H9 (cell line): ENCODE results near the gene SSTR5. TPM values are rescaled to one million over a fixed set of nuclear protein-coding genes. Genes with fewer than 3 reads are reported as not detected.

ENCODE experiments used
- DNase-seq: peaks from one replicate; pipeline ENCODE4 v3.0.0-alpha.2; 2017
- H2AFZ ChIP-seq: one replicate; pipeline ENCODE4 v1.6.1; 2013; ENCODE audit warnings: mild to moderate bottlenecking, low read length, control low read depth, moderate library complexity
- H2AK5ac ChIP-seq: 2 replicates; pipeline ENCODE4 v1.6.1; 2013; ENCODE audit warnings: low read length, control low read depth, mixed read lengths; ENCODE audit not compliant: insufficient read length
- H2BK120ac ChIP-seq: one replicate; pipeline ENCODE4 v1.6.1; 2013; ENCODE audit warnings: low read depth, mild to moderate bottlenecking, low read length, control low read depth, inconsistent platforms; ENCODE audit not compliant: poor library complexity, severe bottlenecking
- H2BK12ac ChIP-seq: 2 replicates; pipeline ENCODE4 v1.6.1; 2013; ENCODE audit warnings: low read length, control low read depth, mixed read lengths, low read depth; ENCODE audit not compliant: insufficient read length
- H2BK15ac ChIP-seq: 2 replicates; pipeline ENCODE4 v1.6.1; 2013; ENCODE audit warnings: low read depth, low read length, control low read depth
- H2BK20ac ChIP-seq: one replicate; pipeline ENCODE4 v1.6.1; 2013; ENCODE audit warnings: low read depth, mild to moderate bottlenecking, low read length, control low read depth, inconsistent platforms; ENCODE audit not compliant: poor library complexity, severe bottlenecking
- H2BK5ac ChIP-seq: 2 replicates; pipeline ENCODE4 v1.6.1; 2013; ENCODE audit warnings: low read length, control low read depth, mixed read lengths; ENCODE audit not compliant: insufficient read length
- H3K14ac ChIP-seq: 2 replicates; pipeline ENCODE4 v1.6.1; 2013; ENCODE audit warnings: low read length, control low read depth; ENCODE audit not compliant: insufficient read depth
- H3K18ac ChIP-seq: 2 replicates; pipeline ENCODE4 v1.6.1; 2013; ENCODE audit warnings: low read depth, mild to moderate bottlenecking, mixed read lengths, low read length, control low read depth; ENCODE audit not compliant: insufficient read length
- H3K23ac ChIP-seq: 2 replicates; pipeline ENCODE4 v1.6.1; 2013; ENCODE audit warnings: low read length, control low read depth, mixed read lengths, low read depth; ENCODE audit not compliant: insufficient read length
- H3K23me2 ChIP-seq: 2 replicates; pipeline ENCODE4 v1.6.1; 2013; ENCODE audit warnings: low read depth, mild to moderate bottlenecking, mixed read lengths, low read length, control low read depth; ENCODE audit not compliant: insufficient read length, poor library complexity, severe bottlenecking
- H3K27ac ChIP-seq: 2 replicates; pipeline ENCODE4 v1.5.1; 2013; ENCODE audit warnings: low read length, control low read depth, mixed read lengths, low read depth; ENCODE audit not compliant: insufficient read length
- H3K27me3 ChIP-seq: 2 replicates; pipeline ENCODE4 v1.6.1; 2013; ENCODE audit warnings: low read length, control low read depth, inconsistent platforms; ENCODE audit not compliant: insufficient read depth
- H3K4ac ChIP-seq: 2 replicates; pipeline ENCODE4 v1.6.1; 2013; ENCODE audit warnings: low read depth, mild to moderate bottlenecking, control low read depth, inconsistent platforms, low read length, moderate library complexity
- H3K4me1 ChIP-seq: 2 replicates; pipeline ENCODE4 v1.6.1; 2013; ENCODE audit warnings: low read length, control low read depth, inconsistent platforms; ENCODE audit not compliant: insufficient read depth
- H3K4me2 ChIP-seq: 2 replicates; pipeline ENCODE4 v1.6.1; 2013; ENCODE audit warnings: low read length, control low read depth, mixed read lengths; ENCODE audit not compliant: insufficient read length, insufficient read depth
- H3K56ac ChIP-seq: 2 replicates; pipeline ENCODE4 v1.6.1; 2013; ENCODE audit warnings: low read depth, mild to moderate bottlenecking, mixed read lengths, low read length, control low read depth; ENCODE audit not compliant: insufficient read length
- H3K79me1 ChIP-seq: 2 replicates; pipeline ENCODE4 v1.6.1; 2013; ENCODE audit warnings: low read depth, mild to moderate bottlenecking, moderate library complexity, low read length, control low read depth, inconsistent platforms; ENCODE audit not compliant: insufficient read depth, poor library complexity, severe bottlenecking
- H3K79me2 ChIP-seq: 2 replicates; pipeline ENCODE4 v1.6.1; 2013; ENCODE audit warnings: low read length, control low read depth, inconsistent platforms; ENCODE audit not compliant: insufficient read depth
- H3K9ac ChIP-seq: 2 replicates; pipeline ENCODE4 v1.6.1; 2013; ENCODE audit warnings: low read length, control low read depth, mixed read lengths; ENCODE audit not compliant: insufficient read length; ENCODE audit errors: extremely low read depth
- H3K9me3 ChIP-seq: one replicate; pipeline ENCODE4 v1.6.1; 2013; ENCODE audit warnings: low read depth, low read length, inconsistent platforms; ENCODE audit not compliant: control insufficient read depth
- H3T11ph ChIP-seq: one replicate; pipeline ENCODE4 v1.6.1; 2013; ENCODE audit warnings: mild to moderate bottlenecking, low read length, control low read depth, inconsistent platforms
- H4K20me1 ChIP-seq: one replicate; pipeline ENCODE4 v1.6.1; 2013; ENCODE audit not compliant: control insufficient read depth, insufficient read length, insufficient read depth
- H4K5ac ChIP-seq: 2 replicates; pipeline ENCODE4 v1.6.1; 2013; ENCODE audit warnings: low read depth, mild to moderate bottlenecking, mixed read lengths, low read length, control low read depth; ENCODE audit not compliant: insufficient read length
- H4K8ac ChIP-seq: replicated peaks from 2 replicates; pipeline ENCODE4 v1.6.1; 2013; ENCODE audit warnings: low read length, control low read depth, mixed read lengths, low read depth; ENCODE audit not compliant: insufficient read length
- H4K91ac ChIP-seq: 2 replicates; pipeline ENCODE4 v1.6.1; 2013; ENCODE audit warnings: low read depth, mild to moderate bottlenecking, moderate library complexity, mixed read lengths, low read length, control low read depth; ENCODE audit not compliant: insufficient read length
- H3K27ac Mint-ChIP-seq, 3 experiments: 2 replicates in 2 of 3; 3 replicates in 1 of 3; pipeline ENCODE4 v1.8.0; 2020 to 2021; ENCODE audit warnings: mixed read lengths in 3 of 3, mild to moderate bottlenecking in 1 of 3, moderate library complexity in 1 of 3
- H3K27me3 Mint-ChIP-seq: 2 replicates; pipeline ENCODE4 v1.8.0; 2021; ENCODE audit warnings: low read depth, mild to moderate bottlenecking, moderate library complexity, mixed read lengths
- H3K36me3 Mint-ChIP-seq, 3 experiments: 2 replicates in 2 of 3; 3 replicates in 1 of 3; pipeline ENCODE4 v1.8.0; 2020 to 2021; ENCODE audit warnings: low read depth in 3 of 3, mixed read lengths in 3 of 3; ENCODE audit not compliant: insufficient read depth in 1 of 3
- H3K4me1 Mint-ChIP-seq, 2 experiments: 2 replicates each; pipeline ENCODE4 v1.8.0; 2020; ENCODE audit warnings: mixed read lengths in 2 of 2
- H3K4me3 Mint-ChIP-seq, 2 experiments: 2 replicates in 1 of 2; 3 replicates in 1 of 2; pipeline ENCODE4 v1.8.0; 2020 to 2021; ENCODE audit warnings: mild to moderate bottlenecking in 2 of 2, mixed read lengths in 2 of 2, moderate library complexity in 1 of 2
- H3K9me3 Mint-ChIP-seq, 2 experiments: 2 replicates in 1 of 2; 3 replicates in 1 of 2; pipeline ENCODE4 v1.8.0; 2020; ENCODE audit warnings: mild to moderate bottlenecking in 2 of 2, mixed read lengths in 2 of 2, moderate library complexity in 1 of 2
- CTCF ChIP-seq: fragments of 200-600 bp; sonication (generic); conservative IDR thresholded peaks from 3 replicates; pipeline ENCODE4 v1.8.0; 2021; ENCODE audit warnings: antibody characterized with exemption, mild to moderate bottlenecking
- WGBS: extraction: QIAGEN DNeasy Blood & Tissue Kit; methylation state at CpG from one replicate; pipeline ENCODE4 v1.1.7; 2013; ENCODE audit warnings: missing lambda C conversion rate, low lambda C conversion rate, mixed read lengths; ENCODE audit not compliant: insufficient read length; ENCODE audit errors: extremely low coverage; 5-methylcytosine and 5-hydroxymethylcytosine counted together
- total RNA-seq: library from RNA; stranded (reverse); gene quantifications from 2 replicates; pipeline ENCODE4 v1.2.1, GENCODE V29; 2021

SSTR5 gene
- total RNA-seq, 1 experiment from 2014 or later: 0.22 TPM

GRCh38 chr16:1027501-1027815 is 45.1 kb upstream of the SSTR5 start:
- no peak overlapping the region for H4K8ac ChIP-seq

More at GRCh38 chr16:1027501-1027815, 45.1 kb upstream of the SSTR5 start:
- Histone ChIP-seq H3K79me2 (no peaks in the 10 kb centered on the region), H3K4me2 (no peak overlapping the region), H2AK5ac (no peak overlapping the region), H2BK120ac (no peak overlapping the region), H3T11ph (no peak overlapping the region), H4K20me1 (no peaks in the 10 kb centered on the region), H3K9me3 (no peaks in the 10 kb centered on the region), H3K23me2 (no peaks in the 10 kb centered on the region), H4K91ac (no peak overlapping the region), H3K18ac (no peak overlapping the region), H3K4ac (no peak overlapping the region), H3K4me1 (no peaks in the 10 kb centered on the region), H3K23ac (no peak overlapping the region), H3K9ac (no peak overlapping the region), H3K56ac (no peak overlapping the region), H3K27me3 (no peaks in the 10 kb centered on the region), H2BK15ac (no peak overlapping the region), H2BK20ac (no peak overlapping the region), H3K14ac (no peak overlapping the region), H2AFZ (no peak overlapping the region), H4K5ac (no peak overlapping the region), H3K27ac (no peak overlapping the region), H3K79me1 (no peaks in the 10 kb centered on the region), H2BK5ac (no peak overlapping the region), H2BK12ac (no peak overlapping the region)
- Mint-ChIP-seq H3K4me1 (no peaks in the 10 kb centered on the region), H3K9me3 (no peaks in the 10 kb centered on the region), H3K27me3 (peaks cover 4% of the 10 kb centered on the region), H3K27ac (peak overlapping the region in 1 of 3 experiments; percentile 65; a peak in 1 of 7 replicates), H3K36me3 (no peaks in the 10 kb centered on the region), H3K4me3 (no peak overlapping the region)
- DNase-seq: no peak
- WGBS: no CpG with 5 or more reads among the region's 22 CpGs
- TF ChIP-seq CTCF: no peak
